Mucosa of rectum (tissue), 2 donors: Measurements from ENCODE around the gene CDHR5.

Experiments used
- H3K27ac ChIP-seq, 2 donors: one replicate each; pipeline ENCODE4 v1.7.0; 2013; ENCODE audit warnings: inconsistent platforms in 2 of 2, low read depth in 2 of 2, low read length in 2 of 2
- H3K27me3 ChIP-seq, 2 donors: one replicate each; pipeline ENCODE4 v1.7.0; 2013; ENCODE audit warnings: low read length in 2 of 2; ENCODE audit not compliant: control insufficient read depth in 2 of 2, insufficient read depth in 2 of 2
- H3K36me3 ChIP-seq, 2 donors: one replicate each; pipeline ENCODE4 v1.7.0; 2013; ENCODE audit warnings: low read length in 2 of 2; ENCODE audit not compliant: control insufficient read depth in 2 of 2, insufficient read depth in 2 of 2
- H3K4me1 ChIP-seq, 2 donors: one replicate each; pipeline ENCODE4 v1.7.0; 2013; ENCODE audit warnings: low read length in 2 of 2, mild to moderate bottlenecking in 1 of 2; ENCODE audit not compliant: control insufficient read depth in 2 of 2, insufficient read depth in 2 of 2
- H3K4me3 ChIP-seq, 2 donors: one replicate each; pipeline ENCODE4 v1.7.0; 2013; ENCODE audit warnings: low read length in 2 of 2
- H3K9ac ChIP-seq, 2 donors: one replicate each; pipeline ENCODE4 v1.7.0; 2013; ENCODE audit warnings: low read length in 2 of 2, low read depth in 1 of 2, mild to moderate bottlenecking in 1 of 2
- H3K9me3 ChIP-seq, 2 donors: one replicate each; pipeline ENCODE4 v1.7.0; 2013; ENCODE audit warnings: low read length in 2 of 2; ENCODE audit not compliant: control insufficient read depth in 2 of 2
- donor health status: healthy.
- donor health status: Normal muscosa, but diverticular disease.

CDHR5 gene

DNA sequence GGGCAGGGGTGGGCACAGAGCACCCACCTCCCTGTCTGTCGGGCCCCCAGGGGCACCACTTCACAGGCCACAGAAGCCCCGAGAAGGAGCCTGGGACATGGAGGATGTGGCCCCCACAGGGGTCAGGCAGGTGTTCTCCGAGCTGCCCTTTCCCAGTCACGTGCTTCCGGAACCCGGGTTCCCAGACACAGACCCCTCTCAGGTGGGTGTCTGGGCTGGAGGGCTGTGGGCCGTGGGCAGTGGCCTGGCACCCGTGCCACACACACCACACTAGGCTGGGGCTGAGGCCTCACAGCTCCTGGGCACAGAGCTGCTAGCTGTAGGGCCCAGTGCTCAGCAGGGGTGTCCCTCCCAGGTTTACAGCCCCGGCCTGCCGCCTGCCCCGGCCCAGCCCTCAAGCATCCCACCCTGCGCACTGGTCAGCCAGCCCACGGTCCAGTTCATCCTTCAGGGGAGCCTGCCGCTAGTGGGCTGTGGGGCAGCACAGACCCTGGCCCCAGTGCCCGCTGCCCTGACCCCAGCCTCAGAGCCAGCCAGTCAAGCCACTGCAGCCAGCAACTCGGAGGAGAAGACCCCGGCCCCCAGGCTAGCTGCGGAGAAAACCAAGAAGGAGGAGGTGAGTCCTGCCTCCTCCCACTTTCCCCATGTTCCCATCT, 14.5 kb downstream of the CDHR5 start:
- peaks cover 29 to 37% of the 10 kb centered on the region in 2 donors for H3K4me1 ChIP-seq
- no peak overlapping the region for H3K4me3 ChIP-seq
- no peak overlapping the region for H3K9ac ChIP-seq
- no peaks in the 10 kb centered on the region for H3K9me3 ChIP-seq
- H3K27me3 ChIP-seq = no peaks in the 10 kb centered on the region
- H3K27ac ChIP-seq = no peak overlapping the region
- H3K36me3 ChIP-seq = peaks cover 69 to 72% of the 10 kb centered on the region in 2 donors

DNA sequence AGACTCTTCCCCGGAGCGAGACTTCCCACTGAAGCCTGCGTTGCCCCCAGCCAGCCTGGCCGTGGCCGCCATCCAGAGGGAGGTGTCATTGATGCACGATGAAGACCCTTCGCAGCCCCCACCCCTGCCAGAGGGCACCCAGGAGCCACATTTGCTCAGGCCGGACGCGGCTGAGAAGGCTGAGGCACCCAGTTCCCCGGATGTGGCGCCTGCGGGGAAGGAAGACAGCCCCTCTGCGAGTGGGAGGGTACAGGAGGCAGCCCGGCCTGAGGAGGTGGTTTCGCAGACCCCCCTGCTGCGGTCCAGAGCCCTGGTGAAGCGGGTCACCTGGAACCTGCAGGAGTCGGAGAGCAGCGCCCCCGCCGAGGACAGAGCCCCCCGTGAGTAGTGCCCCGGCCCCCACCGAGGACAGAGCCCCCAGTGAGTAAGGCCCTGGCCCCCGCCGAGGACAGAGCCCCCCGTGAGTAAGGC, 15.4 kb downstream of the CDHR5 start:
- peaks cover 75 to 79% of the 10 kb centered on the region in 2 donors for H3K36me3 ChIP-seq

DNA sequence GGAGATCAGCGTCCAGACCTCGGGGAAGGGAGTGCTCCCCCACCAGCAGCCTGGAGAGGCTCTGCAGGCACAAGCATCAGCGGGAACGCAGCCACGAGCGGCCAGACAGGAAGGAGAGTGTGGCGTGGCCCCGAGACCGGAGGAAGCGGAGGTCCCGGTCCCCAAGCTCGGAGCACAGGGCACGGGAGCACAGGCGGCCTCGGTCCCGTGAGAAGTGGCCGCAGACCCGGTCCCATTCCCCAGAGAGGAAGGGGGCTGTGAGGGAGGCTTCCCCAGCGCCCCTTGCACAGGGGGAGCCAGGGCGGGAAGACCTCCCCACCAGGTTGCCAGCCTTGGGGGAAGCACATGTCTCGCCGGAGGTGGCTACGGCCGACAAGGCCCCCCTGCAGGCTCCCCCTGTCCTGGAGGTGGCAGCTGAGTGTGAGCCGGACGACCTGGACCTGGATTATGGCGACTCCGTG, 15.9 kb downstream of the CDHR5 start:
- Histone ChIP-seq H3K9ac (no peak overlapping the region), H3K4me3 (no peak overlapping the region), H3K36me3 (peaks cover 79 to 84% of the 10 kb centered on the region in 2 donors), H3K27ac (no peak overlapping the region), H3K27me3 (no peaks in the 10 kb centered on the region), H3K9me3 (no peaks in the 10 kb centered on the region), H3K4me1 (peaks cover 15 to 24% of the 10 kb centered on the region in 2 donors)

More for the DNA sequence above, 15.4 kb downstream of the CDHR5 start:
- Histone ChIP-seq H3K27ac (no peak overlapping the region), H3K27me3 (no peaks in the 10 kb centered on the region), H3K9me3 (no peaks in the 10 kb centered on the region), H3K4me3 (no peak overlapping the region), H3K9ac (no peak overlapping the region), H3K4me1 (peaks cover 20 to 30% of the 10 kb centered on the region in 2 donors)

DNA sequence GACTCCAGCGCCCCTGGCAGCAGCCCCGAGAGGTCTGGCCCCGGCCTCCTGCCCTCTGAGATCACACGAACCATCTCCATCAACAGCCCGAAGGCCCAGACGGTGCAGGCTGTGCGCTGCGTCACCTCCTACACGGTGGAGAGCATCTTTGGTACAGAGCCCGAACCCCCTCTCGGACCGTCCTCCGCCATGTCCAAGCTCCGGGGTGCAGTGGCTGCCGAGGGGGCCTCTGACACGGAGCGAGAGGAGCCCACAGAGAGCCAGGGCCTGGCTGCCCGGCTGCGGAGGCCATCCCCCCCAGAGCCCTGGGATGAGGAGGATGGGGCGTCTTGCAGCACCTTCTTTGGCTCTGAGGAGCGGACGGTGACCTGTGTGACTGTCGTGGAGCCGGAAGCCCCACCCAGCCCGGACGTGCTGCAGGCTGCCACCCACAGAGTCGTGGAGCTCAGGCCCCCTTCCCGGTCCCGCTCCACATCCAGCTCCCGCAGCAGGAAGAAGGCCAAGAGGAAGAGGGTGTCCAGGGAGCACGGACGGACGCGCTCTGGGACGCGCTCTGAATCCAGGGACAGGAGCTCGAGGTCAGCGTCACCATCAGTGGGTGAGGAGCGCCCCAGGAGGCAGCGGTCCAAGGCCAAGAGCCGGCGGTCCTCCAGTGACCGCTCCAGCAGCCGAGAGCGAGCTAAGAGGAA, 16.6 kb downstream of the CDHR5 start:
- Histone ChIP-seq H3K9ac (no peak overlapping the region), H3K27ac (no peak overlapping the region), H3K27me3 (no peaks in the 10 kb centered on the region), H3K4me1 (peaks cover 11 to 19% of the 10 kb centered on the region in 2 donors), H3K36me3 (peaks cover 79 to 85% of the 10 kb centered on the region in 2 donors), H3K4me3 (no peak overlapping the region), H3K9me3 (no peaks in the 10 kb centered on the region)

DNA sequence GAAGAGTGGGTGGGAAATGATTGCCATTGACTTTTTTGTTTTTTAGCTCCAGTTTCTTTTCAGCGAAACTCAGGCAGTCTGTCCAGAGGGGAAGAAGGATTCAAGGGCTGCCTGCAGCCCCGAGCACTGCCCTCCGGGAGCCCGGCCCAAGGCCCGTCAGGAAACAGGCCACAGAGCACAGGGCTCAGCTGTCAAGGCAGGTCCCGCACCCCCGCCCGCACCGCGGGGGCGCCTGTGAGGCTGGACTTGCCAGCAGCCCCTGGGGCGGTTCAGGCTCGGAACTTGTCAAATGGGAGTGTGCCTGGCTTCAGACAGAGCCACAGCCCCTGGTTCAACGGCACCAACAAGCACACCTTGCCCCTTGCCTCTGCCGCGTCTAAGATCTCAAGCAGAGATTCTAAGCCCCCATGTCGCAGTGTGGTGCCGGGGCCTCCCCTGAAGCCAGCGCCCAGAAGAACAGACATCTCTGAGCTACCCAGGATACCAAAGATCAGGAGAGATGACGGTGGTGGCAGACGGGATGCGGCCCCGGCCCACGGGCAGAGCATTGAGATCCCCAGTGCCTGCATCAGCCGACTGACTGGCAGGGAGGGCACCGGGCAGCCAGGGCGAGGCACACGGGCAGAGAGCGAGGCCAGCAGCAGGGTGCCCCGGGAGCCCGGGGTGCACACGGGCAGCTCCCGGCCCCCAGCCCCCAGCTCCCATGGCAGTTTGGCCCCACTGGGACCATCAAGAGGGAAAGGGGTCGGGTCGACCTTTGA, 17.6 kb downstream of the CDHR5 start:
- no peak overlapping the region for H3K4me3 ChIP-seq
- H3K9me3 ChIP-seq = no peaks in the 10 kb centered on the region
- no peak overlapping the region for H3K9ac ChIP-seq
- H3K36me3 ChIP-seq = peaks cover 73 to 80% of the 10 kb centered on the region in 2 donors
- H3K27me3 ChIP-seq = no peaks in the 10 kb centered on the region
- no peak overlapping the region for H3K27ac ChIP-seq
- peaks cover 3 to 9% of the 10 kb centered on the region in 2 donors for H3K4me1 ChIP-seq

DNA sequence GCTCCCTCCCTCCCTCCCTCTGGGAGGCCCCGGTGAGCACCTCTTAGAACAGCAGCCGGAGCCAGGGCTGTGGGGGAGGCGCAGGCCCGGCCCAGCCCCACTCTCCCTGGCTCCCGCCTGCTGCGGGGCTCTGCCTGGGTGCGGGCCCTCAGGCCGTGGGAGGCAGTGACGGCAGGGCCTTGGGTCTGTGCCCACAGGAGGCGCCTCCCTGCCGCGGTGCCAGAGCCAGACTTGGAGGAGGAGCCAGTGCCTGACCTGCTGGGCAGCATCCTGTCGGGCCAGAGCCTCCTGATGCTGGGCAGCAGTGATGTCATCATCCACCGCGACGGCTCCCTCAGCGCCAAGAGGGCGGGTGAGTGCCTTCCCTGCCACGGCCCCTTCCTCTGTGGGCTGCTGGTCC, 18.5 kb downstream of the CDHR5 start:
- Histone ChIP-seq H3K4me3 (no peak overlapping the region), H3K9ac (no peak overlapping the region), H3K36me3 (peaks cover 72 to 81% of the 10 kb centered on the region in 2 donors), H3K4me1 (peaks cover under 1 to 1% of the 10 kb centered on the region in 2 donors), H3K27ac (no peak overlapping the region), H3K9me3 (no peaks in the 10 kb centered on the region), H3K27me3 (no peaks in the 10 kb centered on the region)

DNA sequence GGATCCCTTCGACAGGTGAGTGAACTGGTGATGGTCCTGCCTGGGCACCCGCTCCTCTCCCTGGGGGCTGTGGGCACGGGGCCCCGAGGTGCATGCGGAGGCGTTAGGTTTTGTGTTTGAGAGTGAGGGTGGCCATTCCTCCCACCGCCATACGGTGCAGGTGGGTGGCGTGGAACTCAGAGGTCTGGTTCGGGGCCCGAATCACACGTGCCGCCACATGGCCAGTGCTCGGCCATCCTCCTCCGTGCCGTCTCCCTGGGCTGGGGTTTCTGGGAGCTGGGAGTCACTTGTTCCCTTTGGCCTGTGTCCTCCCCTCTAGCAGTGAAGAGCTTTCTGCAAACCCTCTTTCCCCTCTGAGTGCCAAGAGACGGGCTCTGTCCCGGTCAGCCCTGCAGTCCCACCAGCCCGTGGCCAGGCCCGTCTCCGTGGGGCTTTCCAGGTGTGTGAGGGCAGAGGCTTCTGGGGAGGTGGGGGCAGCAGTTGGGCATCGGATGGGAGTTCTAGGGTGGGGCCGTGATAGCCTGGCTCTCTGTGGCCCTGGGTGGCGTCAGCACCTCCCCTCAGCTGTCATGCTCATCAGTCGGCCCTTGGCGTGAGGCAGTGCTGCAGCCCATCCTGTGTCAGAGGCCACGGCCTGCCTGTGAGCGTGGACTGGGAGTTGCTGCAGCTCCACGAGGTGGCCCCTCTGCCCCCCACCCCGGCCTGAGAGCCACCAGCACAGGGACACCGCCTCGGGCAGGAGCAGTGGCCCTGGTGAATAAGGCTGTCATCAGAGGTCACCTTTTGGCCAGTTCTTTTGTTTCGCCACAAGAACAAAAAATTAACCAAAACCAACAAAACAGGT, 19.2 kb downstream of the CDHR5 start:
- no peaks in the 10 kb centered on the region for H3K4me1 ChIP-seq
- no peak overlapping the region for H3K9ac ChIP-seq
- H3K36me3 ChIP-seq = peaks cover 64 to 78% of the 10 kb centered on the region in 2 donors
- H3K27me3 ChIP-seq = no peaks in the 10 kb centered on the region
- H3K4me3 ChIP-seq = no peak overlapping the region
- H3K27ac ChIP-seq = no peak overlapping the region
- H3K9me3 ChIP-seq = no peaks in the 10 kb centered on the region

DNA sequence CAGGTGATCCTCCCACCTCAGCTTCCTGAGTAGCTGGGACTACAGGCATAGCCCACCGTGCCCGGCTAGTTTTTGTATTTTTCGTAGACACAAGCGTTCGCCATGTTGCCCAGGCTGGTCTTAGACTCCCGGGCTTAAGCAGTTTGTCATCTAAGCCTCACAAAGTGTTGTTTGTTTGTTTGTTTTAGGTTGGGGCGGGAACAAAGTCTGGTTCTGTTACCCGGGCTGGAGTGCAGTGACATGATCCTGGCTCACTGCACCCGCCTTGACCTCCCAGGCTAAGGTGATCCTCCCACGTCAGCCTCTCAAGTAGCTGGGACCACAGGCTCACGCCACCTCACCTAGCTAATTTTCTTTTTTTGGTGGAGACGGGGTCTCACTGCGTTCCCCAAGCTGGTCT, 21.6 kb downstream of the CDHR5 start:
- Histone ChIP-seq H3K9ac (no peak overlapping the region), H3K27ac (no peak overlapping the region), H3K4me3 (no peak overlapping the region), H3K36me3 (peaks cover 54 to 78% of the 10 kb centered on the region in 2 donors), H3K27me3 (no peaks in the 10 kb centered on the region), H3K4me1 (no peaks in the 10 kb centered on the region), H3K9me3 (no peaks in the 10 kb centered on the region)

DNA sequence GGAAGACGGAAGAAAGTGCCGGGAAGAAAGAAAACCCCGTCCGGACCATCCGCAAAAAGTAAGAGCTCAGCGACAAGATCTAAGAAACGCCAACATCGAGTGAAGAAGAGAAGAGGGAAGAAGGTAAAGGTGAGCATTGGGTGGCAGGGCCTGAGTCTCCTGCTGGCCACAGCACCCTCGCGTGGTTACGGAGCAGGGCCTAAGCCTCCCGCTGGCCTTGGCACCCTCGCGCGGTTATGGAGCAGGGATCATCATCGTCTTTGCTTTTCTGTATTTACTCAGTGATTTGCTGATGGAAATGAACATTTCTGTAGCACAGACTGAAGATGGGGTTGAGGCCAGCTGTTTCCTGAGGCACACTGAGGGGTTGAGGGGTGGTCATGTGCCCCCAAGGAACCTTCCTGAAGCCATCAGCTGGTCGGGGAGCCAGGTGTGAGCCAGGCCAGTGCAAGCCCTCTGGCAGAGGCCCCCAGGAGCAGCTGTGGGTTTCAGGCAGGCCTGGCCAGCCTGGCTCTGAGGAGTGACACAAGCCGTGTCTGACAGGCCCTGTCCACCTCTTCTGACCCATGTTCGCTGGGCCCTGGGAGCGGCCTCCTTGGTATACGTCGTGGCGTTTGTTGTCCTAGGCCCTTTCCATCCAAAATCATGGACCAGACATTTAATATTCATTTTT, 23.0 kb downstream of the CDHR5 start:
- no peak overlapping the region for H3K9ac ChIP-seq
- H3K9me3 ChIP-seq = no peaks in the 10 kb centered on the region
- no peak overlapping the region for H3K27ac ChIP-seq
- H3K4me1 ChIP-seq = no peaks in the 10 kb centered on the region
- no peak overlapping the region for H3K4me3 ChIP-seq
- no peaks in the 10 kb centered on the region for H3K27me3 ChIP-seq
- H3K36me3 ChIP-seq = peaks cover 55 to 78% of the 10 kb centered on the region in 2 donors
